NCI-H345 (cell line): ENCODE data around the gene NOX5.

Source experiments
- DNase-seq: peaks from one replicate; lab custom pipeline; 2025; lab: John Stamatoyannopoulos, UW

Gene NOX5

DNA sequence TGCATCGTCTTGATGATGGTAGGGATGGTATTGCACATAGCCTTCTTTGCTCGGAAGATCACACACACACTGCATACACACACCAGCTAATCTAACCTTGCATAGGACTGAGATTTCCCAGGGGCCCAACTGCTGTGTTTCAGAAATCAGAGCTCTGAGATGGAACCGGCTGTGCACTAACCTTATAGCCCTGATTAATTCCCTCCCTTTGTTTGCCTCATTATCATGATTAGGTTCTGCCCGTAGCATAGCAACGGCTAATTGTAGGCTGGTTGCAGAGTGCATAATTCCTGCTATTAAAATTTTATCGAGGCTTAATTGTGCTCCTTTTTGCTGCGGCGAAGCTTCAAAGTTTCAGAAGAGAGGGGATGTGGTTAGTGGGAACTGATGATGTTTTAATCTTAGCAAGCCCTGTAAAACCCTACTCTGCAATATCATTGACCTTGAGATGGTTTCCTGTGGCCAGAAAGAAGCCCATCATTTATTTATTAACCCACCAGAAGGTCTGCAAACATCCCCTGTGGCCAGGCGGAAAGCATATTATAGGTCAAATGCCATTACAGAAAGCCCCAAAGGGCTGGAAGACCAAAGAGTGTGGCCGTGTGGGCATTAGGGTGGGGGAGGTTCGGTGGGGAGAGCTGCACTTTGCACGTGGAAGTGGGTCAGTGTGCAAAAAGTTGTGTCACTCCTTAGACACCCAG, 89.7 kb downstream of the NOX5 start:
- no peak for DNase-seq

DNA sequence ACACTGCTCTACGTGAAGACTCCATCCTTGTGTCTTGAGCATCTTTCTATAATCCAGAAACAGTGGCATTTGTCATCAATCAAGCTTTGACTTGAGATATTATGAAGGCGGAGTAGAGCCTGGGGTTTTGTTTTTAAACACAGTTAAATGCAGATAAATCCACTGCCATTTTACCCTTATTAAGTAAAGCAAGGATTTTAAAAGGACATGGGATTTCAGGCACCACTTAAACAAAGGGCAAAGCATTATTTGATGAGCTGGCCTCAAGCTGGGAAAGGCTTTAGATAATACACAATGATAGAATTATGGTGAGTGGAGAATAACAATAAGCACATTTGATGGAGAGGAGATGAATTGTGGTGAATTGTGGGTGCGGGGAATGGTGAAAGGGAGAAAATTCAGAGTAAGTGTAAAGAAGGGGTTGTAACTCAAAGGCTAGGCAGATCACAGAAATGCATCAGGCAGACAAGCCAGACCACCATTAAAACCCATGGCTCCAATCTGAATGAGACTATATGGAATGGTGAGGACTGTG, 91.0 kb downstream of the NOX5 start:
- no peak for DNase-seq

DNA sequence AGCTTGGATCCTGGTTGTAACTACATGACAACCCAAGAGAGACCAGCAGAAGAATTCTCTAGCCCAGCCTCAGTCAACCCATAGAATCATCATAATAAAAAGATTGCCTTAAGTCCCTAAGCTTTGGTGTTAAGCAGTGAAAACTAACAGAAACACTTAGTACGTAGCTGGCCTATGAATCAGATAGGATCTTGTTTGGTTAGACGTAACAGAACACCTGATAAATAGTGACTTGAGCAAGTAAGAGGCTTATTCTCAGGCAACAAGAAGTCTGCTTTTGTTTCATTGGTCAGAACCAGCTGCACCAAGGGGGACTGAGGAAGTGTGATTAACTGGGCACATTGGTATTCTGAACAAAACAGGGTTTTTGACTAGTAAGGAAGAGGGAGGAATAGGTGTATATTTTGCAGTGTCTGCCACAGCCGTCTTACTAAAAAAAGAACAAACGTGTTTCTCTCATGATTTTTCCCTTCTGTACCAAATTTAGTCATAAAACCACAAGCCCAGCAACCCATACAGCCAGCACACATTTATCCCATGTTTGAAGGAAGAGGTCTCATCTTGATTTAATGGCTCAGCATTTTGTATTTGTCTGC, 92.6 kb downstream of the NOX5 start:
- no peak for DNase-seq
